Erythroblast (primary cell): ENCODE data around the gene LRRC14B.
"Not testable (repeated sequence)": the region's sequence is repeated elsewhere in the genome, so short reads cannot be mapped to it uniquely, and the experiment has no call there.

Experiments
- DNase-seq, 2 experiments: peaks; one replicate each; lab custom pipeline; 2025; lab: John Stamatoyannopoulos, UW
- GATA1 ChIP-seq: IDR thresholded peaks from 2 replicates; pipeline ENCODE4 v1.6.1; 2011; ENCODE audit warnings: low read depth, mild to moderate bottlenecking, control low read depth, low read length, moderate library complexity
- POLR2A ChIP-seq: IDR thresholded peaks from 2 replicates; pipeline ENCODE4 v1.6.1; 2011; ENCODE audit warnings: mild to moderate bottlenecking, low read length

Gene LRRC14B

GRCh38 chr5:163841-164240, 27.5 kb upstream of the LRRC14B start:
- TF ChIP-seq POLR2A = no peak
- TF ChIP-seq GATA1 = no peak

GRCh38 chr5:164244-164643, 27.1 kb upstream of the LRRC14B start:
- no peak for DNase-seq
- TF ChIP-seq GATA1 (no peak), POLR2A (no peak)

More at GRCh38 chr5:163841-164240, 27.5 kb upstream of the LRRC14B start:
- no peak for DNase-seq

DNA sequence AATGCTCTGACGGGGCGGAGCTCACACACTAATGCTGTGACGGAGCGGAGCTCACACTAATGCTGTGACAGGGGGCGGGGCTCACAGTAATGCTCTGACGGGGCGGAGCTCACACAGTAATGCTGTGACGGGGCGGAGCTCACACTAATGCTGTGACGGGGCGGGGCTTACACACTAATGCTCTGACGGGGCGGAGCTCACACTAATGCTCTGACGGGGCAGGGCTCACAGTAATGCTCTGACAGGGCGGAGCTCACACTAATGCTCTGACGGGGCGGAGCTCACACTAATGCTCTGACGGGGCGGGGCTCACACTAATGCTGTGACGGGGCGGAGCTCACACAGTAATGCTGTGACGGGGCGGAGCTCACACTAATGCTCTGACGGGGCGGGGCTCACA, 26.5 kb upstream of the LRRC14B start:
- not testable (repeated sequence) for DNase-seq

- TF ChIP-seq POLR2A (no peak), GATA1 (no peak)
- DNase-seq = no peak
These were observed 24.6 kb upstream of the LRRC14B start for GRCh38 chr5:166441-167372.

- TF ChIP-seq POLR2A (no peak), GATA1 (no peak)
- no peak for DNase-seq
These were observed 23.8 kb upstream of the LRRC14B start for GRCh38 chr5:167511-167910.

- no peak for DNase-seq
- TF ChIP-seq GATA1 = no peak
- no peak for TF ChIP-seq POLR2A
These were observed 23.2 kb upstream of the LRRC14B start for GRCh38 chr5:167982-168660.

DNA sequence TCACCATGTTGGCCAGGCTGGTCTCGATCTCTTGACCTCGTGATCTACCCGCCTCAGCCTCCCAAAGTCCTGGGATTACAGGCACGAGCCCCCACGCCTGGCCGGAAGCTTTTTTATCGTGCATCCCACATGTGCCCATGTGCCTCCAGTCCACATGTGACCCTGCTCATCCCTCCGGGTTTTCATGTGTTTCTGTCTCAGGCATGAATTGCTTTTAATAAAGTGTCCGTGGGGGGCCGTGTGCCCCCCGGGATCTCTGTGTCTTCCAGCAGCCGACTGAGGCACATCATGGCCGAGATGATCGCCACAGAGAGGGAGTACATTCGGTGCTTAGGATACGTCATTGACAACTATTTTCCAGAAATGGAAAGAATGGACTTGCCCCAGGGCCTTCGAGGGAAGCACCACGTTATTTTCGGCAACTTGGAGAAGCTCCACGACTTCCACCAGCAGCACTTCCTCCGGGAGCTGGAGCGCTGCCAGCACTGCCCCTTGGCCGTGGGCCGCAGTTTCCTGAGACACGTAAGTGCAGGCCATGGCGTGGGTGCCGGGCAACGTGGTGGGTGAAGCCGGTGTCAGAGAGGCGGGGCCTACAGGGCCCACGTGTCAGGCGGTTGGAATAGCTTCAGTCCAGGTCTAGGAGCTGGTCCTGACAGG, 22.1 kb upstream of the LRRC14B start:
- no peak for DNase-seq
- no peak for TF ChIP-seq GATA1
- TF ChIP-seq POLR2A = no peak

DNA sequence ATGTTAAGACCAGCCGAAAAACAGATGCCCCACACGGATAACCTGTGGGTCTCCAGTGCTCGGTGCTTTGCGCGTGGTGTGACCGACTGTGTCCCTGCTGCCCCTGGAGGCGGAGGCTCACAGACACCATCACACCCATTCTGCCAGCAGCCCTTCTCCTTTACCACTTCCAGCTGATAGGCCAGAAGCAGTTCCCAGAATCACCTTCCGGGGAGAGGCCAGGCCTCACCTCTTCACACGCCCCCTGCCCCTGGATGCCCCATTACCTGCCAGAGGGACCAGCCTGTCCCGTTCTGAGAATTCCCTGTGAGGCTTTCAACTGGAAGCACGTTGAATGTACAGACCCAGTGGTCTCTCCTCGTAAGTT, 21.6 kb upstream of the LRRC14B start:
- TF ChIP-seq POLR2A (no peak), GATA1 (no peak)
- DNase-seq = no peak

DNA sequence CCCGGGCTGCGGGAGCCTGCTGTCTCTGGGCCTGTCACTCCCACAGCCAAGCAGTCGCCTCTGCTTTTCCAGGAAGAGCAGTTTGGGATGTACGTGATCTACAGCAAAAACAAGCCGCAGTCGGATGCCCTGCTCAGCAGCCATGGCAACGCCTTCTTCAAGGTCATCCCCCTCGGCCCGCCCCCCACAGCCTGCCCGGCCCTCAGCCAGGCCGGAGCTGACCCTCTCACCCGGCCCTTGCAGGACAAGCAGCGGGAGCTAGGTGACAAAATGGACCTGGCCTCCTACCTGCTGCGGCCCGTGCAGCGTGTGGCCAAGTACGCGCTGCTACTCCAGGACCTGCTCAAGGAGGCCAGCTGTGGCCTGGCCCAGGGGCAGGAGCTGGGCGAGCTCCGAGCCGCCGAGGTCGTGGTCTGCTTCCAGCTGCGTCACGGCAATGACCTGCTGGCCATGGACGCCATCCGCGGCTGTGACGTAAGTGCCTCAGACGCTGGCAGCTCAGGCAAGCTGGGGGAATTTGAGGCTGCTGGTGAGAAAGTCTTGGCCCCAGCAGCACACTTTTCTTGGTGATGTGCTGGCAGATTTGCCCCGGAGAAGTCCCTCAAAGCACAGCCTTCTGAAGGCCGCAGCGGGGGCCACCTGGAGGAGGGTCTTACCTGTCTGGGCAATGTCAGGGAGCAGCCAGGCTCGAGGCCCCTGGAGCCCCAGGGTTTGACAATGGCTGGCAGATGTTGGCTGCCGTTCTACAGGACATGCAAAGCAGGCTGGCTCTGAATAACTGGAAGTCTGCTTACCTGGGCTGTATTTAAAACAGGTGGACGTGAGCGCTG, 20.1 kb upstream of the LRRC14B start:
- no peak for DNase-seq
- no peak for TF ChIP-seq POLR2A

DNA sequence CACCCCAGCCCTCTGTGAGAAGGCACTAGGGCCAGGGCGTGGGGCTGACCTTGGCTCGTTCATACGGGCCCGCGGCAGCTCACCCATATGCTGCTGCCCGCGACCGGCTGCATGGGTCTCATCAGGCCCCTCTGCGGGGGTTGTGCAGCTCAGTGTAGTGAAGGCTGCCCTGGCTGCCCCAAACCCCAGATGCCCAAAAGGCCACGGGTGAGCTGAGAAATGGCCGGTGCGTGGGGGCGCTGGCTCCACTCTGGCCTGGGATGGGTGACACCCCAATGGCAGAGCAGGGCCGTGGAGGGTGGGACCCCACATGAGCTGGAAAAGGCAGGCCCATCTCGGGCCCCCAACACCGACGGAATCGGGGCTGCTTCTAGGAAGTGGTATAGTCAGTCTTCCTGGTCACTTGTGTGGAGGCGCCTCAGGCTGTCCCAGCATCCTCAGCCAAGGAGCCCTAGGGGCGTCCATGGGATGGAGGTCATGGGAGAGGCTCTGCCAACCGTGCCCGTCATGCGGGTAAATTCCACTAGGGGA, 19.4 kb upstream of the LRRC14B start:
- no peak for DNase-seq
- TF ChIP-seq POLR2A (no peak), GATA1 (no peak)

- TF ChIP-seq GATA1 (no peak), POLR2A (no peak)
- no peak for DNase-seq
These were observed 18.9 kb upstream of the LRRC14B start for GRCh38 chr5:172421-172820.

GRCh38 chr5:172841-173251, 18.4 kb upstream of the LRRC14B start:
- TF ChIP-seq POLR2A (no peak), GATA1 (no peak)
- DNase-seq = no peak

- TF ChIP-seq POLR2A = no peak
- no peak for TF ChIP-seq GATA1
- DNase-seq = no peak
These were observed 17.7 kb upstream of the LRRC14B start for GRCh38 chr5:173392-174290.
